Measurements from ENCODE around the gene SDC4.

The SDC4 gene

GRCh38 chr20:45339799-45340198 lies 8.4 kb downstream of the SDC4 start:
- Histone ChIP-seq H3K79me2 (ENCODE audit: insufficient read depth, low read length) (no peaks in the 10 kb centered on the region), H3K9ac (ENCODE audit: low read depth, low read length, poor library complexity, severe bottlenecking) (no peak overlapping the region), H3K27me3 (ENCODE audit: insufficient read depth, low read length, poor library complexity, severe bottlenecking) (no peaks in the 10 kb centered on the region), H3K9me2 (replicated peaks; ENCODE audit: low read depth, low read length) (no peaks in the 10 kb centered on the region), H3K9me3 (ENCODE audit: insufficient read depth, low read depth, low read length) (no peaks in the 10 kb centered on the region), H2AFZ (ENCODE audit: low read length) (no peak overlapping the region), H3K4me3 (ENCODE audit: low read length, poor library complexity, severe bottlenecking) (no peak overlapping the region), H3F3A (ENCODE audit: low read depth) (no peaks in the 10 kb centered on the region), H3K4me1 (ENCODE audit: insufficient read depth, low read length, poor library complexity, severe bottlenecking) (peaks cover 15% of the 10 kb centered on the region), H3K4me2 (ENCODE audit: low read depth, low read length, poor library complexity, severe bottlenecking) (no peak overlapping the region), H3K36me3 (ENCODE audit: insufficient read depth, low read length) (no peaks in the 10 kb centered on the region), H4K20me1 (ENCODE audit: insufficient read depth, low read length, poor library complexity, severe bottlenecking) (no peaks in the 10 kb centered on the region)
- TF ChIP-seq CTCF (conservative IDR thresholded peaks at IDR 0.05; ENCODE audit: low read length) = no peak

- Histone ChIP-seq H3F3A (ENCODE audit: low read depth) (no peaks in the 10 kb centered on the region), H3K9me3 (ENCODE audit: insufficient read depth, low read depth, low read length) (no peaks in the 10 kb centered on the region), H3K27me3 (ENCODE audit: insufficient read depth, low read length, poor library complexity, severe bottlenecking) (no peaks in the 10 kb centered on the region), H4K20me1 (ENCODE audit: insufficient read depth, low read length, poor library complexity, severe bottlenecking) (no peaks in the 10 kb centered on the region), H3K4me1 (ENCODE audit: insufficient read depth, low read length, poor library complexity, severe bottlenecking) (peaks cover 9% of the 10 kb centered on the region), H3K36me3 (ENCODE audit: insufficient read depth, low read length) (no peaks in the 10 kb centered on the region), H3K9ac (ENCODE audit: low read depth, low read length, poor library complexity, severe bottlenecking) (no peak overlapping the region), H3K4me2 (ENCODE audit: low read depth, low read length, poor library complexity, severe bottlenecking) (no peak overlapping the region), H3K4me3 (ENCODE audit: low read length, poor library complexity, severe bottlenecking) (no peak overlapping the region), H2AFZ (ENCODE audit: low read length) (no peak overlapping the region), H3K79me2 (ENCODE audit: insufficient read depth, low read length) (no peaks in the 10 kb centered on the region), H3K9me2 (replicated peaks; ENCODE audit: low read depth, low read length) (no peaks in the 10 kb centered on the region)
- TF ChIP-seq EZH2phosphoT487 (IDR thresholded peaks at IDR 0.05; ENCODE audit: borderline replicate concordance) (no peak), CTCF (conservative IDR thresholded peaks at IDR 0.05; ENCODE audit: low read length) (no peak)
Observed at GRCh38 chr20:45339084-45339483, 9.1 kb downstream of the SDC4 start.

GRCh38 chr20:45338121-45339030 lies 9.8 kb downstream of the SDC4 start:
- no peaks in the 10 kb centered on the region for H4K20me1 ChIP-seq (ENCODE audit: insufficient read depth, low read length, poor library complexity, severe bottlenecking)
- H3K9me2 ChIP-seq (replicated peaks; ENCODE audit: low read depth, low read length) = no peaks in the 10 kb centered on the region
- H3F3A ChIP-seq (ENCODE audit: low read depth) = no peaks in the 10 kb centered on the region
- H3K9me3 ChIP-seq (ENCODE audit: insufficient read depth, low read depth, low read length) = no peaks in the 10 kb centered on the region
- peaks cover 5% of the 10 kb centered on the region for H3K4me1 ChIP-seq (ENCODE audit: insufficient read depth, low read length, poor library complexity, severe bottlenecking)
- H3K9ac ChIP-seq (ENCODE audit: low read depth, low read length, poor library complexity, severe bottlenecking) = no peak overlapping the region
- H3K36me3 ChIP-seq (ENCODE audit: insufficient read depth, low read length) = no peaks in the 10 kb centered on the region
- no peak overlapping the region for H2AFZ ChIP-seq (ENCODE audit: low read length)
- TF ChIP-seq CTCF (conservative IDR thresholded peaks at IDR 0.05; ENCODE audit: low read length) = no peak
- TF ChIP-seq EZH2phosphoT487 (IDR thresholded peaks at IDR 0.05; ENCODE audit: borderline replicate concordance) = no peak
- H3K4me2 ChIP-seq (ENCODE audit: low read depth, low read length, poor library complexity, severe bottlenecking) = no peak overlapping the region
- no peaks in the 10 kb centered on the region for H3K27me3 ChIP-seq (ENCODE audit: insufficient read depth, low read length, poor library complexity, severe bottlenecking)
- no peaks in the 10 kb centered on the region for H3K79me2 ChIP-seq (ENCODE audit: insufficient read depth, low read length)
- no peak overlapping the region for H3K4me3 ChIP-seq (ENCODE audit: low read length, poor library complexity, severe bottlenecking)

Measured in Loucy (cell line).